GM19238 (cell line): ENCODE data around the gene CAPSL.
A peak's percentile ranks its signal among the peaks of the same experiment; 100 is the strongest.
"Not testable (repeated sequence)": the region's sequence is repeated elsewhere in the genome, so short reads cannot be mapped to it uniquely, and the experiment has no call there.

Experiments used
- DNase-seq: peaks from one replicate; pipeline ENCODE4 v3.0.0; 2011; ENCODE audit warnings: low spot score; ENCODE audit not compliant: insufficient read length

Gene CAPSL

GRCh38 chr5:35908228-35908627, 30.2 kb downstream of the CAPSL start:
- DNase-seq, result no peak

- peak; percentile 21 for DNase-seq
Observed at GRCh38 chr5:35904443-35905132, 33.8 kb downstream of the CAPSL start.

- DNase-seq, result no peak
Observed at GRCh38 chr5:35903631-35904203, 34.7 kb downstream of the CAPSL start.

- DNase-seq, result peak; percentile 23
Observed at GRCh38 chr5:35902046-35902672, 36.3 kb downstream of the CAPSL start.

- no peak for DNase-seq
Observed at GRCh38 chr5:35900972-35901695, 37.3 kb downstream of the CAPSL start.

- DNase-seq, result no peak
Observed at GRCh38 chr5:35899800-35900199, 38.6 kb downstream of the CAPSL start.

- DNase-seq, result no peak
Observed at GRCh38 chr5:35898952-35899660, 39.3 kb downstream of the CAPSL start.

- DNase-seq, result no peak
Observed at GRCh38 chr5:35894131-35894530, 44.3 kb downstream of the CAPSL start.

- not testable (repeated sequence) for DNase-seq
Observed at GRCh38 chr5:35892799-35893198, 45.6 kb downstream of the CAPSL start.

- DNase-seq, result no peak
Observed at GRCh38 chr5:35890021-35891020, 48.1 kb downstream of the CAPSL start.

GRCh38 chr5:35887321-35888100, 50.9 kb downstream of the CAPSL start:
- DNase-seq, result no peak

GRCh38 chr5:35886381-35886780, 52.0 kb downstream of the CAPSL start:
- DNase-seq, result no peak

GRCh38 chr5:35884773-35885172, 53.6 kb downstream of the CAPSL start:
- DNase-seq, result no peak

- no peak for DNase-seq
Observed at GRCh38 chr5:35884191-35884769, 54.1 kb downstream of the CAPSL start.

GRCh38 chr5:35881758-35882157, 56.7 kb downstream of the CAPSL start:
- no peak for DNase-seq

- no peak for DNase-seq
Observed at GRCh38 chr5:35880156-35880555, 58.3 kb downstream of the CAPSL start.

- DNase-seq, result no peak
Observed at GRCh38 chr5:35879649-35880048, 58.8 kb downstream of the CAPSL start.

GRCh38 chr5:35879096-35879495, 59.3 kb downstream of the CAPSL start:
- no peak for DNase-seq

- no peak for DNase-seq
Observed at GRCh38 chr5:35878079-35878478, 60.3 kb downstream of the CAPSL start.
